Measurements from ENCODE around the gene ZDHHC23.

Gene ZDHHC23

GRCh38 chr3:114011059-114011797 lies 63.4 kb downstream of the ZDHHC23 start:
- peak; percentile 17 for DNase-seq

Measured in OCI-M1 (cell line).